GM18868 (cell line): ENCODE measurements around the gene MTHFS.
"Not testable (repeated sequence)": the region's sequence is repeated elsewhere in the genome, so short reads cannot be mapped to it uniquely, and the experiment has no call there.

Experiments
- ATAC-seq: cut with Tn5 transposase; IDR thresholded peaks from one replicate; pipeline ENCODE4 v1.9.1; 2021; ENCODE audit warnings: mild to moderate bottlenecking, moderate library complexity; ENCODE audit not compliant: unreplicated experiment

The MTHFS gene

DNA sequence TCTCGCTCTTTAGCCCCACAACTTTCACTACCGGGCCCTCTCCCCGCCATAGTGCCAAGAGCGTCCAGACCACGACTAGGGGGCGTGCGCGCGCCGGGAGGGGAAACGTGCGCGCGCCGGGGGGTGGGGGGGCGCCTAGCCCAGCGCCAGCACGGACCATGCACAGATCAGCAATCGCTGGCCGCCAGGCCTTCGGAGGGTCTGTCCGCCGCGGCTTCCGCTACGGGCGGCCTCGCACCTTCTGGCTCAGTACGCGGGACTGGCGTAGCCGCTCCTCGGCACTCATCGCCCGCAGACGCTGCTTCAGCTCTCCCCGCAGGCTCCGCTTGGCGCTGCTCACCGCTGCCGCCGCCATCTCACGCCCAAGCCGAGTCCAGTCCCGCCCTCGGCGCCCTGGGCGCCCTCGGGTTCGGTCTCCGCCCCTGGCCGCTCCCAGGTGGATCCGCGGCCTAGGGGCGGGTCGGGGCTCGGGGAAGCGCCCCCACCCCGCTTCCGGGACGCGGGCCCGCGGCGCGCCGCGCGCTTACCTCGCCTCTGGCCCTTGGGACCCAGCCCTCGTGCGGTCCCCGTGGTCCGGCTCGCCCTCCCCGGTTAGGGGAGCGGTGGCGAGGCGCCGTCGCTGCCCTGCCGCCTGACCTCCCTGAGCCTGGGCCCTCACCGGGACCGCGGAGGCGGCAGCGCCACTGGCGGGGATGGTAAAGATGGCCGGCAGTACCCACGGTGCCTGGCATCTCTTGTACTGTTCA lies at the start of gene MTHFS:
Gene MTHFS (minus strand): TSS at position 381 of the 746 bp plus-strand sequence. CDS start 26 bp downstream, at position 355.
- peak; percentile 71 for ATAC-seq

- no peak for ATAC-seq
Measured at GRCh38 chr15:79944622-79945021, 47.8 kb upstream of the MTHFS start.

GRCh38 chr15:79943820-79944219 lies 47.0 kb upstream of the MTHFS start:
- peak; percentile 66 for ATAC-seq

DNA sequence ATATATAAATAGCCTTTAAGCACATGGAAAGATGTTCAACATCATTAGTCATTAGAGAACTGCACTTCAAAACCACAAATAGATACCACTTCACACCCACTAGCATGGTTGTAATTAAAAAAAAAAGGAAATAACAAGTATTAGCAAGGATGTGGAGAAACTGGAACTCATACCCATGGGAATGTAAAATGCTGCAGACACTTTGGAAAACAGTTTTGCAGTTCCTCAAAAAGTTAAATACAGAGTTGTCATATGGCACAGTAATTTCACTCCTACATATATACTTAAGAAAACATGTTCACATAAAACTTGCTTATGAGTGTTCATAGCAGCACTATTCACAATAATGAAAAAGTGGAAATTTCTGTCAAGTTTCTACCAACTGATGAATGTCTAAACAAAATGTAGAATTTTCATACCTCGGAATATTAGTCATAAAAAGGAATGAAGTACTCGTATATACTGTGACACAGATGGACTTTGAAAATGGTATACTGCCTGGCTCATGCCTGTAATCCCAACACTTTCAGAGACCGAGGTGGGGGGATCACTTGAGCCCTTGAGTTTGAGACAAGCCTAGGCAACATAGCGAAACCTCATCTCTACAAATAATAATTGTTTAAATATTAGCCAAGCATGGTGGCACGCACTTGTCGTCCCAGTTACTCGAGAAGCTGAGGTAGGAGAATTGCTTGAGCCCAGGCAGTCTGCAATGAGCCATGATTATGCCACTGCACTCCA lies 46.1 kb upstream of the MTHFS start:
- no peak for ATAC-seq

DNA sequence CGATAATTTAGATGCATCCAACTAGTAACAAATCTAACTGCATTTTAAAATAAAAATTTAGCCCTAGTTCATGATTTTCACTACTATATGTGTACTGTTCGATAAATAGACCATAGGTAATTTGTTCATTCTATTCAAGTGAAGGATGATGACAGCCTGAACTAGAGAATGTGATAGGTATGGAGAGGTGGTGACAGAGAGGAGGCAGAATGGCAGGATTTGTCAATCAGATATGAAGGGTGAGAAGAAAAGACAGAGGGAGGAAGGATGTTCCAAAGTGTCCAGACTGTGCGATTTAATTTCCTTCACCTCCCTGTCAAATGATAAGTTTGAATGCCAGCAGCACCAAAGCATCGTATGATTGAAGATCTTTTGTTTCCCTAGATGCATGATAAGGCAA lies 42.6 kb upstream of the MTHFS start:
- no peak for ATAC-seq

DNA sequence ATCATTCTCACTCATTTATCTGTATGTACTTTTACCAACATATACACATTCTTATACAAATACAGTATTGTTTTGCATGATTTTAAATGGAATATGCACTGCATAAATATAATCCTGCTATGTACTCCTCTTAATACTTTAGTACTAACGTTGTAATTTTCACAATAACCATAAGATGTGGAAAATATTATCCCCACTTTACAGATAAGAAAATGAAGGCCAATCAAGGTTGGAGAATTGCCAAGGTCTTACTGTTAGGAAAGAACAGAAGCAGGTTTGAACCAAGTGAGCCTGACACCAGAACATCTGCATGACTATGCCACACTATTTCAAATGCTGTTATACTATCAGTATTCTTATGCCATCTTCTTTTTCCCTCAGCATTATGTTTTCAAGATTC lies 41.3 kb upstream of the MTHFS start:
- no peak for ATAC-seq

GRCh38 chr15:79935556-79936201 lies 38.9 kb upstream of the MTHFS start:
- ATAC-seq: not testable (repeated sequence)

DNA sequence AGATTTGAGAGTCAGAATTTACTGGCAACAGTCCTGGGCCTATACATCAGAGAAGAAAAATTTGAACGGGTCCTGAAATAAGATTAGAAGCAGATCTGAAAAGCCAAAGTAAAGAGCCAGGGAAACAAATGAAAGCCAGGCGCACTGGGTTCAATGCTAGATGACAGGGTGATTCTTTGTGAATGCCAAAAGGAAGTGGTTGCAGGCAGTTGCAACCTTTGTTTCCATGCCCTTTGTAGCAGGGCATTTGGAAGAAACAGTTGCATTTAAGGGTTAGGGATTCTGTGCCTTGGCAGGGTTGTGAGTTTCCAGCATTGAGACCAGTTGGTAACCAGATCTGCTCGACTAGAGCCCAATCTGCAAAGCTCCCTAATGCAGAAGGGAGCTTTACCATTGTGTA lies 36.4 kb upstream of the MTHFS start:
- no peak for ATAC-seq

DNA sequence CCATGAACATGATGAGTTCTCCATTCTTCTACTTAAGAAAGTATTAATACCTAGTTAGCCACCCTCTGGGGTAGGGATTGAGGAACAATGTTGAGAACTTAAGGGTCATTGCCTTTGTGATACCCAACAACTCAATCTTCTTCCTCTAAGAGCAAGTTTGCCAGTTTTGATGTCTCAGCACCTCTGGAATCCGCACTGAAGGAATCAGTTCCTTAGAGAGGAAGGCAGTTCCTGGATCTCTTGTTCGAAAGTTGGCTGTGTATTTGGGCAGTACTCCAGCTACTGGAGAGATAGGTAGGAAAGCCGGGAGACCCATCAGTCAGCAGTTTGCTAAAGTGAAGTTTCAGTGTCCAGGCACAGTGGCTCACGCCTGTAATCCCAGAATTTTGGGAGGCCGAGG lies 35.6 kb upstream of the MTHFS start:
- no peak for ATAC-seq

DNA sequence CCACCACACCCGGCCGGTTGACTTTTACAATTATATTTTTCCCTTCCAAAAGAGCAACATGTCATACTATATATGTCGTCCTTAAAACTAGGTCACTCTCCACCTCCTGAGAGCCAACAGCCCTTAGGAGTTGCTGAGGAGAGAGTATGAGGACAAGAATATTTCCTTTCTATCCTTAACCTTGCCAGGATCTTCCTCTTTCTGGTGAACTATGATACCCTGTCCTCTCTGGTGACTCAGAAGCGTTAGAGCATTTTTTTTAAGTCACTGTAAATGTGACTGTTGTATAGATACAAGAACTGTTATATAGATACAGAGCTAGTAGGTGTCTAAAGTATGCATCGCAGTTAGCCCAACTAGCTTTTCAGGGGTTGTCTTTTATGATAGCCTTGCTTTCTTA lies 33.7 kb upstream of the MTHFS start:
- no peak for ATAC-seq

DNA sequence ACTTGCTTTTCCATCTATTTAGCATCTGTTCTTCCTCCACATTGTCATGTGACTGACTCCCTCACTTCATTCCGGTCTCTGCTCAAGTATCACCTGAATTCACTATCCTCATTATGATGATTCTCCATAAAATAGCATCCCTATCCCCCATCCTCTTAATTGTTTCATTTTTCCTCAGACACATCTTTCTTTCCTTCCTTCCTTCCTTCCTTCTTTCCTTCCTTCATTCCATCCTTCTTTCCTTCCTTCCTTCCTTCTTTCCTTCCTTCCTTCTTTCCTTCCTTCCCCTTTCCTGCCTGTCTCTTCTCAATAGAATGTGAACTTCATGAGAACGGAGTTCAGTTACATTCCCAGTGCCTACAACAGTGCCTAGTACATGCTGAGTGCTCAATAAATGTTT lies 32.6 kb upstream of the MTHFS start:
- no peak for ATAC-seq

DNA sequence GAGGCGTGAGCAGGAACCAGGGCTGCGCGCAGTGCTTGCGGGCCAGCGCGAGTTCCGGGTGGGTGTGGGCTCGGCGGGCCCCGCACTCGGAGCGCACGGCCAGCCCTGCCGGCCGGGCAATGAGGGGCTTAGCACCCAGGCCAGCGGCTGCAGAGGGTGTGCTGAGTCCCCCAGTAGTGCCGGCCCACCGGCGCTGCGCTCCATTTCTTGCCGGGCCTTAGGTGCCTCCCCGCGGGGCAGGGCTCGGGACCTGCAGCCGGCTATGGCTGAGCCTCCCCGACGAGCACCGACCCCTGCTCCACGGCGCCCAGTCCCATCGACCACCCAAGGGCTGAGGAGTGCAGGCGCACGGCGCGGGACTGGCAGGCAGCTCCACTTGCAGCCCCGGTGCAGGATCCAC lies 29.3 kb upstream of the MTHFS start:
- not testable (repeated sequence) for ATAC-seq

DNA sequence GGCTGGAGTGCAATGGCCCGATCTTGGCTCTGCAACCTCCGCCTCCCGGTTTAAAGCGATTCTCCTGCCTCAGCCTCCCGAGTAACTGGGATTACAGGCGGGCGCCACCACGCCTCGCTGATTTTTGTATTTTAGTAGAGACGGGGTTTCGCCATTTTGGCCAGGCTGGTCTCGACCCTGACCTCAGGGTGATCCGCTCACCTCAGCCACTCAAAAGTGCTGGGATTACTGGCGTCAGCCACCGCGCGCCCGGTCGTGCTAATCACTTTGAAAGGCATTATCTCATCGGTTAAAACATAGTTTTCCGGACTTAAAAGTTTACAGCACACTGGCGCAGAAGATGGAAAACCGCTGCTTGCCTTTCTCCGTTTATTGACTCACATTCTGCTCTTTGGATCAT lies 27.6 kb upstream of the MTHFS start:
- no peak for ATAC-seq

DNA sequence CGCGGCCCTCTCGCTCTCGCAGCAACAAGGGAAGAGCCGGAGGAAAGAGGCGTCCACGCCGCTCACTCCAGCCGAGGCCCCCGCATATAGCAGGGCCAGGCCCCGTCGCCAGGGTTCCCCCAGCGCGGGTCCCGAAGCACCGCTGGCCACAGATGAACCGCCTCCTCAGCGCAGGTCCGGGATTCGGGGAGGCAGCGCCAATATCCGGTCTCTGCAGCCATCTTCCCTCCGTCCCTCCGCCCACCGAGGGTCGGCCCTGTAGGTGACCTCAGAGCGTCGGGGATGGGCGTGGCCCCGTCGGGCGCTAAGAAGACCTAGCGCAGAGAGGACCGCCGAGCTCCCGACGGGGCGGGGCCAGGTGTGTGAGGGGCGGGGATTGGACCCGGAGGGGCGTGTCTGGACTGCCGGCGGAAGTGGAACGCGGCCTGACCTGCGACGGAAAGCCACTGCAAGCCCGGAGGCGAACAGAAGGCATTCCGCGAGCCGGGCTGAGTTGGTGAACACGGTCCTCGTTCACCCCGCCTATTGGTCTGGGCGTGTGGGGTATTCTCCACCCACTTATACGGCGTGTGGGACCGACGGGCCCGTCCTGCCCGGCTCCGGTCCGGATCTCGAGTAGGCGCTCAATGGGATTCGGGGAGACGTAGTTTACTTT lies 26.8 kb upstream of the MTHFS start:
- peak; percentile 95 for ATAC-seq

DNA sequence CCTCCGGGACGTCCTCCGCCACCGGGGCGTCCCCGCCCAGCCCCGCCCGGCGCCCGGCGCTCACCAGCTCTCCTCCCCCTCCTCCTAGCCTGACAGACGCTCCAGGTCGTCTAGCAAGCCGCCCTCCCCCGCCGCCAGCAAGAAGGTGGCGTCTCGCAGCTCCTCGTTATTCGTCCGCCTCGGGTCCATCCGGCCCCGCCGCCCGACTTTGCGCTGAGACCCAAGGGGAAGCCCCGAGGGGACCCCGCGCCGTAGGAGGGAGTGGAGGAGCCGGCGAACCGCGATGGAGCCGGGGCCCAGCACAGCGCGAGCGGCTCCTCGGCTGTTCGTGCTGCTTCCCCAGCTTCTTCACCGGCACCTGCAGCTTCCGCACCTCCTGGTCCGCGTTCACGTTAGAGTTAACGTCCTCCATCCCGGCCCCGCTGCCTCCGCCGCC lies 26.3 kb upstream of the MTHFS start:
- peak; percentile 40 for ATAC-seq

GRCh38 chr15:79922512-79923078 lies 25.8 kb upstream of the MTHFS start:
- ATAC-seq: no peak

GRCh38 chr15:79919749-79920511 lies 23.1 kb upstream of the MTHFS start:
- no peak for ATAC-seq

DNA sequence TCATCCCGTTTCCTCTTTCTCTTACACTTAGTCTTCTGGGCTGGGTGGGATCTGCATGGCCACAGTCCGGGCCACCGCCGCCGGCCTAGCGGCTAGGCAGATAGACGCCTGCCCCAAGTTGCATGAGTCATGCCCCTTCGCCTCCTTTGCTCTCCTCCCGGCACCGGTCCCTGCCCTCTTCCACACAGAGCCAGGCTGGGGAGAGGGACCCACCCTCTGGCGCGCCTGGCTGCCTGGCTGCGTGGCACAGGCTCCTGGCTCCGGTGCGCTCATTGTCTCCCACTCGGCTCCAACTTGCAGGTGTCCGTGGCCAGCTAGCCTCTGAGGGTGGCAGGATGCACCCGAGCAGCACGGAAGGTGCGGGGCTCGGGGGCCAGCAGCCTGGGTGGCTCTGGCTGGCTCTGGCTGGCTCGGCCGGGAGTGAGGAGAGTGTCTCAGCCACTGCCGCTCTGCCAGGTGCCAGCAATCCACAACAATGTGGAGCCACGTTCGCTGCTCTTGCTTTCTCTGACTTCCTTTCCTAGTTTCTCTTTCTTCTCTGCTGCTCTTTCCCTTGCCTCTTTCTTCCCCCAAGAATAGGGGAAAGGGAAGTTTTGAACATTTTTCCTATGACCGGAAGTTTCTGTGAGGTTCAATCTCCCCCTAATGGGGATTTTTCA lies 22.4 kb upstream of the MTHFS start:
- ATAC-seq: no peak

DNA sequence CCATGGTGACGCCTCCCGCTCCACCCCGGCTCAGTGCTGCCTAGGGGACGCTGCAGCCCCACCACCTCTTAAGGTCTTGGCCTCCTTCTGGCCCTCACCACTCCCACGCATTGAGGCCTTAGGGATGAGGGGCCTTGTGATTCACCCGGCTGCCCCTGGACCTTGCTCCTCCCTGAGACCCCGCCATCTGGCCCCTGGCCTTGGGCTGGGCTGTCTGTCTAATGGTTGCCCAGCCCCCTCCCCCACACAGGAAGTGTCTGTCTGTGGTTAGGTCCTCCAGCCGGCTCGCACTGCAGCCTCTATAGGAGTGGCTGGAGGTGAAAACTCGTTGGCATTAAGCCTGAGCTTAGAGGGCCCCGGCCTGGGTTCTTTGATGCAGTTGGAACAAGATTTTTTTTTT lies 21.5 kb upstream of the MTHFS start:
- ATAC-seq: no peak
